NCI-H1694 treated with DMSO at 0.1 percent for 48 hours (cell line): Measurements from ENCODE around the gene ZC3H10.
A peak's percentile ranks its signal among the peaks of the same experiment; 100 is the strongest.
"Not testable (repeated sequence)": the region's sequence is repeated elsewhere in the genome, so short reads cannot be mapped to it uniquely, and the experiment has no call there.

Experiments used
- DNase-seq: peaks from one replicate; lab custom pipeline; 2025; lab: John Stamatoyannopoulos, UW

The ZC3H10 gene

GRCh38 chr12:56102683-56103065 is 15.4 kb upstream of the ZC3H10 start:
- DNase-seq, result no peak

- DNase-seq, result no peak
Observed at GRCh38 chr12:56103066-56103711, 14.9 kb upstream of the ZC3H10 start.

GRCh38 chr12:56103823-56104108 is 14.3 kb upstream of the ZC3H10 start:
- no peak for DNase-seq

- peak; percentile 95 for DNase-seq
Observed at GRCh38 chr12:56104109-56104814, 13.8 kb upstream of the ZC3H10 start, which contains the start of gene PA2G4. Gene PA2G4, plus strand, starts transcription at chr12:56104559. Its CDS starts 179 bp downstream, at chr12:56104738.

- no peak for DNase-seq
Observed at GRCh38 chr12:56104815-56105608, 13.1 kb upstream of the ZC3H10 start.

GRCh38 chr12:56105609-56105902 is 12.5 kb upstream of the ZC3H10 start:
- no peak for DNase-seq

- DNase-seq, result no peak
Observed at GRCh38 chr12:56107242-56107641, 10.8 kb upstream of the ZC3H10 start.

GRCh38 chr12:56110571-56110970 is 7.5 kb upstream of the ZC3H10 start:
- DNase-seq, result no peak

- no peak for DNase-seq
Observed at GRCh38 chr12:56114084-56114483, 4.0 kb upstream of the ZC3H10 start.

GRCh38 chr12:56115329-56115728 is 2.7 kb upstream of the ZC3H10 start:
- DNase-seq, result no peak

- DNase-seq, result peak; percentile 94
Observed at GRCh38 chr12:56116267-56117081, 1.6 kb upstream of the ZC3H10 start, which contains the start of gene RPL41. Gene RPL41, plus strand, starts transcription at chr12:56116633.

- DNase-seq, result not testable (repeated sequence)
Observed at GRCh38 chr12:56117082-56117706, 872 bp upstream of the ZC3H10 start.

GRCh38 chr12:56118688-56119357 is 757 bp downstream of the ZC3H10 start:
- peak; percentile 37 for DNase-seq

- DNase-seq, result peak; percentile 58
Observed at GRCh38 chr12:56119361-56119796, 1.3 kb downstream of the ZC3H10 start.

GRCh38 chr12:56120158-56120846 is 2.2 kb downstream of the ZC3H10 start:
- no peak for DNase-seq

- no peak for DNase-seq
Observed at GRCh38 chr12:56121204-56121870, 3.3 kb downstream of the ZC3H10 start.

GRCh38 chr12:56122637-56123036 is 4.6 kb downstream of the ZC3H10 start:
- peak; percentile 3 for DNase-seq

- DNase-seq, result no peak
Observed at GRCh38 chr12:56124133-56124532, 6.1 kb downstream of the ZC3H10 start.

- no peak for DNase-seq
Observed at GRCh38 chr12:56126732-56127239, 8.7 kb downstream of the ZC3H10 start.

- no peak for DNase-seq
Observed at GRCh38 chr12:56127485-56127887, 9.4 kb downstream of the ZC3H10 start.
